Suprapubic skin (tissue), 4 donors: ENCODE results near the gene TMEM106C. TPM values are rescaled to one million over a fixed set of nuclear protein-coding genes. Genes with fewer than 3 reads are reported as not detected.

ENCODE experiments used
- DNase-seq, 2 donors: peaks; one replicate each; pipeline ENCODE4 v3.0.0-alpha.2; 2019; ENCODE audit warnings: low spot score in 2 of 2
- H3K27ac ChIP-seq: fragments of 200-600 bp; sonication (generic); one replicate; pipeline ENCODE4 v1.5.1; 2019
- H3K27me3 ChIP-seq: fragments of 200-600 bp; sonication (generic); one replicate; pipeline ENCODE4 v1.5.1; 2019
- H3K36me3 ChIP-seq: fragments of 200-600 bp; sonication (generic); one replicate; pipeline ENCODE4 v1.5.1; 2019
- H3K4me1 ChIP-seq: fragments of 200-600 bp; sonication (generic); one replicate; pipeline ENCODE4 v1.5.1; 2019
- H3K4me3 ChIP-seq: fragments of 200-600 bp; sonication (generic); one replicate; pipeline ENCODE4 v1.5.1; 2019; ENCODE audit warnings: mild to moderate bottlenecking
- H3K9me3 ChIP-seq: fragments of 200-600 bp; sonication (generic); one replicate; pipeline ENCODE4 v1.5.1; 2019
- CTCF ChIP-seq, 2 donors: fragments of 200-600 bp in 1 of 2; fragments of 450-650 bp in 1 of 2; sonication (generic) in 1 of 2; IDR thresholded peaks; one replicate each; pipeline ENCODE4 v1.5.1; 2016 to 2019; ENCODE audit warnings: antibody characterized with exemption in 2 of 2, mild to moderate bottlenecking in 1 of 2, moderate library complexity in 1 of 2
- EP300 ChIP-seq: sonication (generic); formaldehyde crosslinking; IDR thresholded peaks from one replicate; pipeline ENCODE4 v1.6.1; 2017; ENCODE audit warnings: antibody characterized with exemption
- POLR2A ChIP-seq, 2 donors: fragments of 450-650 bp; IDR thresholded peaks; one replicate each; pipeline ENCODE4 v1.6.1; 2017; ENCODE audit warnings: antibody characterized with exemption in 2 of 2, mild to moderate bottlenecking in 2 of 2, moderate library complexity in 2 of 2
- POLR2AphosphoS5 ChIP-seq, 3 donors: sonication (generic); formaldehyde crosslinking; IDR thresholded peaks; one replicate each; pipeline ENCODE4 v1.6.1; 2017; ENCODE audit warnings: antibody characterized with exemption in 3 of 3
- WGBS: methylation state at CpG from one replicate; pipeline ENCODE4 v1.1.5; 2018; 5-methylcytosine and 5-hydroxymethylcytosine counted together
- total RNA-seq, 4 donors: library from RNA; depleted of rRNA; stranded (reverse); fragments of >200 nt; gene quantifications; one replicate each; pipeline ENCODE4 v1.1.0, GENCODE V29; 2016

Gene TMEM106C
- total RNA-seq, 4 donors from 2014 or later, result 36.8 to 52.9 (median 46.5) TPM

- Histone ChIP-seq H3K36me3 (no peaks in the 10 kb centered on the region), H3K4me1 (peaks cover 21% of the 10 kb centered on the region), H3K9me3 (no peaks in the 10 kb centered on the region), H3K4me3 (no peak overlapping the region), H3K27ac (no peak overlapping the region), H3K27me3 (peaks cover 43% of the 10 kb centered on the region)
- DNase-seq, result peak in 1 of 2 donors; percentile 15
- no peak for TF ChIP-seq POLR2A (IDR thresholded peaks at IDR 0.05)
- TF ChIP-seq EP300, result no peak
- no peak for TF ChIP-seq CTCF (IDR thresholded peaks at IDR 0.05)
- TF ChIP-seq POLR2AphosphoS5 (IDR thresholded peaks at IDR 0.05), result no peak
- 60% methylated on average over 3 of the region's 3 CpGs for WGBS
Measured at GRCh38 chr12:47997321-47997720, 33.9 kb downstream of the TMEM106C start.

GRCh38 chr12:47999816-48000215 lies 36.4 kb downstream of the TMEM106C start:
- Histone ChIP-seq H3K36me3 (no peaks in the 10 kb centered on the region), H3K4me1 (peaks cover 46% of the 10 kb centered on the region), H3K9me3 (no peaks in the 10 kb centered on the region), H3K27me3 (peaks cover 68% of the 10 kb centered on the region), H3K4me3 (no peak overlapping the region), H3K27ac (no peak overlapping the region)
- no peak for TF ChIP-seq POLR2A (IDR thresholded peaks at IDR 0.05)
- no peak for TF ChIP-seq CTCF (IDR thresholded peaks at IDR 0.05)
- no peak for TF ChIP-seq POLR2AphosphoS5 (IDR thresholded peaks at IDR 0.05)
- TF ChIP-seq EP300, result no peak
- WGBS, result 76% methylated on average over 9 of the region's 9 CpGs
- DNase-seq, result no peak

GRCh38 chr12:48000878-48001504 lies 37.6 kb downstream of the TMEM106C start:
- no peaks in the 10 kb centered on the region for H3K36me3 ChIP-seq
- H3K27me3 ChIP-seq, result peaks cover 80% of the 10 kb centered on the region
- H3K4me1 ChIP-seq, result peaks cover 49% of the 10 kb centered on the region
- DNase-seq, result peak in 1 of 2 donors; percentile 76
- H3K9me3 ChIP-seq, result no peaks in the 10 kb centered on the region
- H3K4me3 ChIP-seq, result peak overlapping the region; percentile 54
- TF ChIP-seq POLR2A (IDR thresholded peaks at IDR 0.05) (no peak), EP300 (no peak), CTCF (IDR thresholded peaks at IDR 0.05) (no peak), POLR2AphosphoS5 (IDR thresholded peaks at IDR 0.05) (no peak)
- WGBS, result 7% methylated on average over 18 of the region's 18 CpGs
- peak overlapping the region; percentile 24 for H3K27ac ChIP-seq

- 4% methylated on average over 20 of the region's 57 CpGs for WGBS
- Histone ChIP-seq H3K27me3 (peaks cover 82% of the 10 kb centered on the region), H3K36me3 (no peaks in the 10 kb centered on the region)
Measured at GRCh38 chr12:48001505-48002413, 38.4 kb downstream of the TMEM106C start.

More at GRCh38 chr12:48001505-48002413, 38.4 kb downstream of the TMEM106C start:
- Histone ChIP-seq H3K27ac (peak overlapping the region; percentile 24), H3K9me3 (no peaks in the 10 kb centered on the region), H3K4me1 (peaks cover 49% of the 10 kb centered on the region), H3K4me3 (peak overlapping the region; percentile 54)
- peak in 1 of 2 donors; percentile 82 for DNase-seq
- TF ChIP-seq POLR2AphosphoS5 (IDR thresholded peaks at IDR 0.05), result no peak
- TF ChIP-seq CTCF (IDR thresholded peaks at IDR 0.05), result no peak
